ENCODE results near the gene CUL2.

- no peak for TF ChIP-seq POLR2A (IDR thresholded peaks at IDR 0.05)
- no peak for TF ChIP-seq CTCF (IDR thresholded peaks at IDR 0.05 in 8 of 11, conservative IDR thresholded peaks at IDR 0.05 in 3 of 11)
- TF ChIP-seq POLR2AphosphoS5 (IDR thresholded peaks at IDR 0.05): no peak
Measured at GRCh38 chr10:35050568-35050967, 39.6 kb downstream of the CUL2 start.

Measured in spleen (tissue), 7 donors.